Sigmoid colon (tissue), 7 donors: ENCODE data around the gene ADAMTS12. TPM values are rescaled to one million over a fixed set of nuclear protein-coding genes. Genes with fewer than 3 reads are reported as not detected.

Source experiments
- DNase-seq: peaks from one replicate; pipeline ENCODE4 v3.0.0-alpha.2; 2019
- H3K27ac ChIP-seq, 4 donors: fragments of 200-600 bp; sonication (generic); one replicate each; pipeline ENCODE4 v1.5.1; 2016 to 2019; ENCODE audit warnings: mild to moderate bottlenecking in 1 of 4
- H3K27me3 ChIP-seq, 3 donors: fragments of 200-600 bp; sonication (generic); one replicate each; pipeline ENCODE4 v1.5.1; 2019; ENCODE audit warnings: mild to moderate bottlenecking in 1 of 3
- H3K36me3 ChIP-seq, 4 donors: fragments of 200-600 bp; sonication (generic); one replicate each; pipeline ENCODE4 v1.5.1; 2016 to 2019
- H3K4me1 ChIP-seq, 4 donors: fragments of 200-600 bp; sonication (generic); one replicate each; pipeline ENCODE4 v1.5.1; 2017 to 2019
- H3K4me3 ChIP-seq, 4 donors: fragments of 200-600 bp; sonication (generic); one replicate each; pipeline ENCODE4 v1.5.1; 2017 to 2019; ENCODE audit warnings: mild to moderate bottlenecking in 2 of 4, moderate library complexity in 1 of 4
- H3K9me3 ChIP-seq, 4 donors: fragments of 200-600 bp in 3 of 4; sonication (generic) in 3 of 4; one replicate each; pipeline versions ENCODE4 v1.5.1 to v1.6.1; 2013 to 2019
- EP300 ChIP-seq, 4 donors: sonication (generic); formaldehyde crosslinking; IDR thresholded peaks; one replicate each; pipeline ENCODE4 v1.6.1; 2017; ENCODE audit warnings: antibody characterized with exemption in 4 of 4
- POLR2A ChIP-seq, 2 donors: fragments of 450-650 bp; IDR thresholded peaks; one replicate each; pipeline ENCODE4 v1.6.1; 2016; ENCODE audit warnings: antibody characterized with exemption in 2 of 2, mild to moderate bottlenecking in 2 of 2, moderate library complexity in 2 of 2
- POLR2AphosphoS5 ChIP-seq, 4 donors: sonication (generic); formaldehyde crosslinking; IDR thresholded peaks; one replicate each; pipeline ENCODE4 v1.6.1; 2017; ENCODE audit warnings: antibody characterized with exemption in 4 of 4
- WGBS, 2 donors: extraction: QIAGEN DNeasy Blood & Tissue Kit; methylation state at CpG; one replicate each; pipeline ENCODE4 v1.1.7; 2013; 5-methylcytosine and 5-hydroxymethylcytosine counted together
- intact Hi-C: fragments of 100-400 bp; cut with DNase I; formaldehyde crosslinking; loops from one replicate; pipeline ENCODE4 v1.15.1; 2023
- polyA plus RNA-seq, 3 donors: library from polyadenylated mRNA; stranded (reverse); fragments of 200-250 nt; gene quantifications; one replicate each; pipeline ENCODE4 v1.2.3, GENCODE V29; 2013
- total RNA-seq, 4 donors: library from RNA; depleted of rRNA; stranded (reverse); fragments of >200 nt; gene quantifications; one replicate each; pipeline ENCODE4 v1.1.0, GENCODE V29; 2016
- TF ChIP-seq, protein P1 (sequence below), 4 experiments: fragments of 450-650 bp in 3 of 4; fragments of 200-600 bp in 1 of 4; IDR thresholded peaks; one replicate each; pipeline ENCODE4 v1.5.1; 2016 to 2019; ENCODE audit warnings: antibody characterized with exemption in 4 of 4, mild to moderate bottlenecking in 3 of 4, moderate library complexity in 2 of 4
- donor health status: healthy with polysubstance abuse.
- donor health status: Bipolar disorder and iron deficiency.
- donor health status: healthy.

ADAMTS12 gene
- total and polyA plus RNA-seq, 7 donors = 0.42 to 5.4 (median 2.7) TPM; not detected in 1

DNA sequence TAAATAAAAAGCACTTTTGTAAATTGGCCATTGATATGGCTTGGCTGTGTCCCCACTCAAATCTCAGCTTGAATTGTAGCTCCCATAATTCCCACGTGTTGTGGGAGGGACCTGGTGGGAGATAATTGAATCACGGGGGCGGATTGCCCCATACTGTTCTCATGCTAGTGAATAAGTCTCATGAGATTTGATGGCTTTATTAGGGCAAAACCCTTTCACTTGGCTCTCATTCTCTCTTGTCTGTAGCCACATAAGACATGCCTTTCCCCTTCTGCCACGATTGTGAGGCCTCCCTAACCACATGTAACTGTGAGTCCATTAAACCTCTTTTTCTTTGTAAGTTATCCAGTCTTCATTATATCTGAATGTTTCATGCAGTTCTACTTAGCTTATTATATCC, 297.8 kb downstream of the ADAMTS12 start:
- Histone ChIP-seq H3K36me3 (no peaks in the 10 kb centered on the region), H3K9me3 (no peaks in the 10 kb centered on the region), H3K27me3 (no peaks in the 10 kb centered on the region), H3K27ac (no peak overlapping the region), H3K4me3 (no peak overlapping the region), H3K4me1 (no peaks in the 10 kb centered on the region)
- intact Hi-C loops = no loop called here
- TF ChIP-seq POLR2A (IDR thresholded peaks at IDR 0.05) (no peak), POLR2AphosphoS5 (IDR thresholded peaks at IDR 0.05) (no peak), EP300 (IDR thresholded peaks at IDR 0.05) (no peak)
- TF ChIP-seq, protein P1, sequence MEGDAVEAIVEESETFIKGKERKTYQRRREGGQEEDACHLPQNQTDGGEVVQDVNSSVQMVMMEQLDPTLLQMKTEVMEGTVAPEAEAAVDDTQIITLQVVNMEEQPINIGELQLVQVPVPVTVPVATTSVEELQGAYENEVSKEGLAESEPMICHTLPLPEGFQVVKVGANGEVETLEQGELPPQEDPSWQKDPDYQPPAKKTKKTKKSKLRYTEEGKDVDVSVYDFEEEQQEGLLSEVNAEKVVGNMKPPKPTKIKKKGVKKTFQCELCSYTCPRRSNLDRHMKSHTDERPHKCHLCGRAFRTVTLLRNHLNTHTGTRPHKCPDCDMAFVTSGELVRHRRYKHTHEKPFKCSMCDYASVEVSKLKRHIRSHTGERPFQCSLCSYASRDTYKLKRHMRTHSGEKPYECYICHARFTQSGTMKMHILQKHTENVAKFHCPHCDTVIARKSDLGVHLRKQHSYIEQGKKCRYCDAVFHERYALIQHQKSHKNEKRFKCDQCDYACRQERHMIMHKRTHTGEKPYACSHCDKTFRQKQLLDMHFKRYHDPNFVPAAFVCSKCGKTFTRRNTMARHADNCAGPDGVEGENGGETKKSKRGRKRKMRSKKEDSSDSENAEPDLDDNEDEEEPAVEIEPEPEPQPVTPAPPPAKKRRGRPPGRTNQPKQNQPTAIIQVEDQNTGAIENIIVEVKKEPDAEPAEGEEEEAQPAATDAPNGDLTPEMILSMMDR (IDR thresholded peaks at IDR 0.05) = no peak
- DNase-seq = no peak
- WGBS, 2 donors = 68 to 82% methylated on average over 4 of the region's 4 CpGs

DNA sequence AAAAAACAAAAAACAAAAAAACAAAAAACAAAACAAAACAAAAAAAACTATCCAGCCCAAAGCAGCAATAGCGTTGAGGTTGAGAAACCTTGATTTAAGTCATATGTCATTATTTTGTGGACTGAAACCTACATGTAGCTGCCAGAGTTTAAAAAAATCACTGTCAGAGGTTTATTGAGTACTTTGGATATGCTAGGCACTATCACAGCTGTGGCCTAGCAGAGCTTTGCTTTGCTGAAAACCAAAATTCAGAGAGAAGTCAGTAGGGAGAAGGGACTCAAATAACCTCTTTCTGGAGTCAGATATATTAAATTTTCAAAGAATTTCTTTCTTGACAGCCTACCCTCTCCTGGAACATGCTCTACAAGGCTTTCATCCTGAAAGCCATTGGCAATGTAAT, 299.5 kb downstream of the ADAMTS12 start:
- Histone ChIP-seq H3K36me3 (no peaks in the 10 kb centered on the region), H3K9me3 (no peaks in the 10 kb centered on the region), H3K4me3 (no peak overlapping the region), H3K27me3 (no peaks in the 10 kb centered on the region), H3K27ac (no peak overlapping the region), H3K4me1 (no peaks in the 10 kb centered on the region)
- intact Hi-C loops = no loop called here
- WGBS, 2 donors = 92 to 96% methylated on average over 1 of the region's 1 CpG
- TF ChIP-seq POLR2A (IDR thresholded peaks at IDR 0.05) (no peak), POLR2AphosphoS5 (IDR thresholded peaks at IDR 0.05) (no peak), EP300 (IDR thresholded peaks at IDR 0.05) (no peak)
- TF ChIP-seq, protein P1 (IDR thresholded peaks at IDR 0.05) = no peak
- no peak for DNase-seq

DNA sequence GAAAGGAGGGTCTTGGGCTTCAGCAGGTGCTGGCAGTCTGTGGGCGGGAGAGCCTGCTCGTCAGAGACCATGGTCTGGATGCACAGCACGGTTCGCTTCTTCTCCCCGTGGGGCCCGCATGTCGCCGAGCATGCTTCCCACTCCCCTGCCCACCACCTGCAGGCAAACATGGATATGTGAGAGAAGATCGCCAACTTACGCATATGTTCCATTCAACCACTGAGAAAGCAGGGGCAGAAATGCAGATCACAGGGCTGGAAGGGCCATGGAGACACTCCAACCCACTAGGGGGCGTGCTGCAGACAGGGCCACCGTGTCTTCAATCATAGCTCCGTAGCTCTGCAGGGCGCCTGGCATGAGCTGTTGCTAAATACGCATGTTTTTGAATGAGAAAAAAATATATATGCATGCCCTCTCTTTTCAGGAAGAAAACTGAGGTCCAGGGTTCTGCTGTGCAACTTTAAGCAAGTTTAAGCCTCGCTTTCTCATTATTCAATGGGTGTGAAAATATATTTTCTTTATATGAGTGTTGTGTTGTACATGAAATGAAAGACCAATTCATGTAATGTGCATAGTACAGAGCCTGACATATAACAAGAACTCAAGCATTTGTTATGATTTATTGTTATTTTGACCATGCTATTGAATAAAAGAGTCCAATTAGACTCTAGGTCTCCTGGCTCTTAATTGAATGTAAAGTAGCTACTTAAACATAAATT, 303.0 kb downstream of the ADAMTS12 start:
- no peaks in the 10 kb centered on the region for H3K27me3 ChIP-seq
- 74% methylated on average over 16 of the region's 16 CpGs for WGBS, 2 donors
- H3K36me3 ChIP-seq = no peaks in the 10 kb centered on the region
- no peak for TF ChIP-seq EP300 (IDR thresholded peaks at IDR 0.05)
- TF ChIP-seq POLR2AphosphoS5 (IDR thresholded peaks at IDR 0.05) = no peak
- TF ChIP-seq, protein P1 (IDR thresholded peaks at IDR 0.05) = no peak
- H3K27ac ChIP-seq = no peak overlapping the region
- H3K9me3 ChIP-seq = no peaks in the 10 kb centered on the region
- H3K4me1 ChIP-seq = no peaks in the 10 kb centered on the region
- H3K4me3 ChIP-seq = no peak overlapping the region
- intact Hi-C loops = no loop called here
- no peak for DNase-seq

DNA sequence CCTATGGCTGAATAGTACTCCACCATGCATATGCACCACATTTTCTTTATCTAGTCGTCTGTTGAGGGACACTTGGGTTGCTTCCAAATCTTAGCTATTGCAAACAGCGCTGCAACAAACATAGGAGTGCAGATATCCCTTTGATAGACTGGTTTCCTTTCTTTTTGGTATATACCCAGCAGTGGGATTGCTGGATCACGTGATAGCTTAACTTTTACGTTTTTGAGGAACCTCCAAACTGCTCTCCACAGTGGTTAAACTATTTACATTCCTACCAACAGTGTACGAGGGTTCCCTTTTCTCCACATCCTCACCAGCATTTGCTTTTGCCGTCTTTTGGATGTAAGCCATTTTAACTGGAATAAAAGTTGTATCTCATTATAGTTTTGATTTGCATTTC, 308.5 kb downstream of the ADAMTS12 start:
- intact Hi-C loops = no loop called here
- WGBS, 2 donors = 59 to 71% methylated on average over 6 of the region's 6 CpGs

More for the DNA sequence above, 308.5 kb downstream of the ADAMTS12 start:
- no peak for DNase-seq
- H3K27me3 ChIP-seq = no peaks in the 10 kb centered on the region
- no peaks in the 10 kb centered on the region for H3K36me3 ChIP-seq
- no peak overlapping the region for H3K27ac ChIP-seq
- H3K4me1 ChIP-seq = no peaks in the 10 kb centered on the region
- H3K4me3 ChIP-seq = no peak overlapping the region
- H3K9me3 ChIP-seq = no peaks in the 10 kb centered on the region
- TF ChIP-seq, protein P1 (IDR thresholded peaks at IDR 0.05) = no peak
- TF ChIP-seq EP300 (IDR thresholded peaks at IDR 0.05) (no peak), POLR2A (IDR thresholded peaks at IDR 0.05) (no peak), POLR2AphosphoS5 (IDR thresholded peaks at IDR 0.05) (no peak)
